ENCODE data around the gene ATP6AP1.
"Not testable (repeated sequence)": the region's sequence is repeated elsewhere in the genome, so short reads cannot be mapped to it uniquely, and the experiment has no call there.

The ATP6AP1 gene

DNA sequence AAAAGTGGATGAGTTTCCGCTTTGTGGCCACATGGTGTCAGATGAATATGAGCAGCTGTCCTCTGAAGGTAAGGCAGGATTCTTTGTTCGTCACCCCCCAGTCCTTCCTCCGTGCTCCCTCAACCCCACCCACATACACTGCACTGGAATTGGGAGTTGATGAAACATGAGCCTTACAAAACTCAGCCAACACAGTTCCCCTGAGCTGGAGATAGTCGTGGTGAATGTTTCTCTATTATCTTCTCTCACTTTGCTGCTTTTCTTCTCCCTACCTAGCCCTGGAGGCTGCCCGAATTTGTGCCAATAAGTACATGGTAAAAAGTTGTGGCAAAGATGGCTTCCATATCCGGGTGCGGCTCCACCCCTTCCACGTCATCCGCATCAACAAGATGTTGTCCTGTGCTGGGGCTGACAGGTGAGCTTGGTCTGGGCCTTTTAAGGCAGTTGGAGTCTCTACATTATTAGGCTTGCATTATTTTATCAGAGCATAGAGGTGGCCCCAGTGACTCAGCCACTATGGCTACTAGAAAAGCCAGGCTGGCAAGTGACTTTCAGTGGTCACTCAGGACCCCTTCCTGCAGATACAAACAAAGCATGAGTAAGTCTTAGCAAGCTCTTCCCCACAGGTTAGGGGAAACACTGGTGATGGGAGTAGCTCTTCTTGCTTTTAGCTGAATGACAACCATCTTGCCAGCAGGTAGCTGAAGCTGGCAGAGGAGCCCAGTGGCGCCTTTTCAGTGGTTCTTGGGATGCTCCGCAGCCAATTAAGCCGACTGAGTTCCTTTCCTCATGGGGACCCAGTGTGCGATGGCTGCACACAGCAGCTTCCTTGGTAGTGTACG, 28.7 kb upstream of the ATP6AP1 start:
- no peak for DNase-seq (ENCODE audit: low read depth in 2 of 2)

GRCh38 chrX:154400369-154400817, 28.1 kb upstream of the ATP6AP1 start:
- DNase-seq (ENCODE audit: low read depth in 2 of 2): not testable (repeated sequence)

DNA sequence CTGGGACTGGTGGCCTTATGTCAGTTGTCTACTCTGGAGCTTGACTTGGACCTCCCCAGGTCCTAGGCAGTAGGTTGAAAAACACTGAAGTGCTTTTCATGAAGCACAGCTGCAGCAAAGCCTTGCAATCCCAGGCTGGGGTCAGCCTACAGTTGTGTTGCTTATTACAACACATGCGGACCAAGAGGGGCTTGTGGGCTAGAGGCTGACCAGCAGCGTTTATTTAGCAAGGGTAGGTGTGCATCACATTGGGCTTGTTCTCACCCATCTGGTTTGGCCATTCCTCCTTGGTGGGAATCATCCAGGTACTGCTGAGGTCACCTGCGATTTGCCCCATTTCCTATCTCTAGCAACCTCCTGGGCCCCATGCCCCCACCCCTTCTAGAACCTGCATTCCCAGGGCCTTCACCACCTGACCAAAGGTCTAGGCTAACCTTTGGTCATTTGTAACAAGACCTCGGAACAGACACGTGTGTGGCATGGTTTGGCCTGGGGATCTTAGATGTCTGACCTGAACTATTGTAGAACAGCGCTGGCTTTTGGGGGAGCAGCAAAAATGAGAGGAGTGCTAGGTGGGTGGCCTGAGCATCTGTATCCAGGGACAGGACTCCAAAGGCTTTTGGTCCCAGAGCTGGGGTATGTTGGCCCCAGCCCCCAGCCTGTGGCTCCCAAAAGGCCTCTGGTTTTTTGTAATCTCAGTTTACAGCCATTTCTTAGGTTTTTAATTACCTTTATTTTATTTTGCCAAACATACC, 27.3 kb upstream of the ATP6AP1 start:
- DNase-seq (ENCODE audit: low read depth in 2 of 2): no peak

- no peak for DNase-seq (ENCODE audit: low read depth in 2 of 2)
Measured at GRCh38 chrX:154401918-154402621, 26.4 kb upstream of the ATP6AP1 start.

DNA sequence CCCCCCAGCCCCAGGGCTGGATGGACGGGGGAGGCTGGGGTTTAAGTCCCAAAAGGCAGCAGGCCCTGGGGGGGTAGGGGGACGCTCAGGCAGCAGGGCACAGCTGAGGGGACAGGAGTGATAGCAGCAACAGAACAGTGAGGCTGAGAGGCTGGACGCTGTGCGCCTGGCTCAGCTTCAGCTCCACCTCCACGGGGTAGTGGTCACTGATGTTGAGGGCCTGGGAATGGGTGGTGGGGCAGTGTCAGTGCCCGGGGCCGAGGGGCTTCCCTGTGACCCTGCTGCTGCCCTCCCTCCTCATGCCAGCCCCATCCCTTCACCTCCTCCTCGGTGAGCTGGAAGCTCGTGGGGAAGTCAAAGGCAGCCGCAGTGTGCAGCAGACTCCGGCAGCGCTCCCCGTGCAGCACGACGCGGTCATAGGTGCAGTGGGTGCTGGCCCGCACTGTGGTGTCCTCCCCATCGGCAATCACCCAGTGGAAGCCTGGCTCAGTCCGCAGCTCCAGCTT, 25.8 kb upstream of the ATP6AP1 start:
- no peak for DNase-seq (ENCODE audit: low read depth in 2 of 2)

DNA sequence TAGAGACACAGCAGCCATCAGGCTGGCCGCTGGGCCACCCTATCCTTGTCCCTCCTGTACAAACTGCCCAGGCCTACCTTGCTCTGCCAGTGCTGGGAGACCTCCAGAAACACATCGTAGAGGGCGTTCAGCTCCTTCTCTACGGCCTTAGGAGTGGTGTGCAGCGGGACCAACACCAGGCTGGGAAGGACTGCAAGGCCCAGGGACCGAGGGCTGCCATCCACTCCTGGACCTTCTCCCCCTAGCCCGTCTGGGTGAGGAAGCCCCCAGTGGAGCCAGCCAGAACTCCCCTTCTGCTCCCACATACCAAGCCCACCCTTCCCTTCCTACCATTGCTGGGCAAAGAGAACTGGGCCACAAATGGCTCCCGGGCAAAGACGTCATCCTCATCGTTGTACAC, 25.3 kb upstream of the ATP6AP1 start:
- DNase-seq (ENCODE audit: low read depth in 2 of 2): no peak

DNA sequence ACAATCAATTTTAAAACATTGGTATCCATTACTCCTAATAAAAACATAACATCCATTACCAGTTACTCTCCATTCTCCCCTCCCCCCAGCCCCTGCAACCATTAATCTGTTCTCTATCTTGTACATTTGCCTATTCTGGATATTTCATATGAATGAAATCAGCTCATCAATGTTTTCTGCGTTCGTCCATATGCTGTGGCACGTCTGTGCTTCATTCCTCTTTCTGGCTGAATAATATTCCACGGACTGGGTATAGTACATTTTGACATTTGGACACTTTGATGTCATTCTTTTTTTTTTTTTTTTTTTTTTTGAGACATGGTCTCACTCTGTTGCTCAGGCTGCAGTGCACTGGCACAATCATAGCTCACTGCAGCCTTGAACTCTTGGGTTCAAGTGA, 24.6 kb upstream of the ATP6AP1 start:
- DNase-seq (ENCODE audit: low read depth in 2 of 2): no peak

DNA sequence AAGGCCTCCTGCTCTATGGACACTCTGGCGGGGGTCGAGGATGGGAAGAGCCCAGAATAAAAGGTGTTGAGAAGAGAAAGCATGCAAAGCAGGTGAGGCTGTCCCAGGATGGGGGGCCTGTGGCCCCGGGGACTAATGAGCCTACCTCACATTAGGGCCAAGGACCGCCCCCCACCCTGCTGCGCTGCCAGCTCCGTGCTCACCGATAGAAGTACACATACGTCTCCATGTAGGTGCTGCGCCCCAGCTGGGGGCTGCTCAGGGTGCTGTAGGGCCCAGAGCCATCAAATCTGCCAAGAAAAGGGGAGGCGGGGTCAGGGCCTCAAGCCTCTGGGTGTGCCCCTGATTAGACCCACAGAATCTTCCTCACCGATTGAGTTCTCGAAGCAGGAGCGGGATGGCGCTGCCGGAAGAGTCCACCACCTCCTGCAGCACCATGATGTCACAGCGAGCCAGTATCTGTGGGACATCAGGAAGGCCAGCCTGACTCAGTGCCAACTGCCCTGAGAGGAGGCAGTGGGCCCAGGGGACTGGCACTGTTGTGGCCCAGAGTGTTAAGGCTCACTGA, 23.8 kb upstream of the ATP6AP1 start:
- DNase-seq (ENCODE audit: low read depth in 2 of 2): no peak

GRCh38 chrX:154408659-154409221, 19.7 kb upstream of the ATP6AP1 start:
- no peak for DNase-seq (ENCODE audit: low read depth in 2 of 2)

- DNase-seq (ENCODE audit: low read depth in 2 of 2): no peak
Measured at GRCh38 chrX:154409222-154409871, 19.1 kb upstream of the ATP6AP1 start, which contains the start of gene DNASE1L1. TSS of gene DNASE1L1 (minus strand) at chrX:154409254. CDS start at chrX:154405568, 3,686 bp downstream.

GRCh38 chrX:154411981-154412340, 16.5 kb upstream of the ATP6AP1 start:
- peak in 1 of 2 donors; percentile 57 for DNase-seq (ENCODE audit: low read depth in 2 of 2)

GRCh38 chrX:154412468-154412867, 16.0 kb upstream of the ATP6AP1 start:
- DNase-seq (ENCODE audit: low read depth in 2 of 2): no peak

GRCh38 chrX:154413142-154413541, 15.3 kb upstream of the ATP6AP1 start:
- no peak for DNase-seq (ENCODE audit: low read depth in 2 of 2)

DNA sequence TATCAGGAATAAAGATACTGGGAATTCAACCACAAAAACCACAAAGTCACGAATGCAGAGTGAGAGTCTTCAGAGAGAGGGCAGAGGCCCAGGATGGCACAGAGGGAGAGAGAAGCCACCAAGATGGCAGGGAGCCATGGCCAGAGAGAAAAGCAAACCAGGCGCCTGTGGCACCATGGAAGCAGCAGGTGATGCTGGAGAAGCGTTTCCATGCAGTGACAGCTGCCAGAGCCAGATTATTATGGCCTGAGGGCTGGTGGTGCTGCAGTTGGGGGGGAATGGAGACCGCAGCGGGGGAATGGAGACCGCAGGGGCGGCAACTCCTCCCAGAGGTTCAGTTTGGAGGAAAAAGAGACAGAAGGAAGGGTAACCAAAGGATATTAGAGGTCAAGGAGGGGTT, 11.3 kb upstream of the ATP6AP1 start:
- DNase-seq (ENCODE audit: low read depth in 2 of 2): no peak

GRCh38 chrX:154419189-154419588, 9.3 kb upstream of the ATP6AP1 start:
- no peak for DNase-seq (ENCODE audit: low read depth in 2 of 2)

DNA sequence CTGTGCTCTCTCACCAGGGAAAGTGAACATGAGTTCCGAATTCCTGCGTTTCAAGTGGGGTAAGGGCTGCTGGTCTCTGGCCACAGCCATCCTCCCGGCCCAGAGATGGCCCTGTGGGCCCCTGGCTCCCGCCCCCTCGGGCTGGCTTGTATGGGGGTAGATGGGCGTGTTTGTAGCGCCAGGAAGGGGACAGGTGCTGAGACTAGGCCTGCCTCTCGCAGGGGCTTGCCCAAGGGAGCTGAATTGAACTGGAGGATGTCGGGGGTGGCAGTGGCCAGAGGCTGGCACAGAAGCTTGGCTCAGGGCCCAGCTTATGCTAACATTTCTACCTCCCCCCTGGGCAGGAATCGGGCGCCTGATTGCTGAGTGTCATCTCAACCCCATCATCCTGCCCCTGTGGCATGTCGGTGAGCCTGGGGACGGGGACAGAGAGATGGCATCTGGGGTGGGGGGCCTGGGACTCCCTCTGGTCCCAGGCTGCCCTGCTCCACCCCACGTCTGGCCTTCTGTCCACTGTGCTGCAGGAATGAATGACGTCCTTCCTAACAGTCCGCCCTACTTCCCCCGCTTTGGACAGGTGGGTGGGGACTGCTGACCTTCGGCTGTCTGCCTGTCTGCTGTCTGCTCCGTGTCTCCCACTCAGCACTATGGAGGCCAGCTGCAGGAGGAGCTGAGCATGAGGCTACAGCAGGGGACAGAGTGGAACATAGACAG, 8.6 kb upstream of the ATP6AP1 start:
- no peak for DNase-seq (ENCODE audit: low read depth in 2 of 2)

DNA sequence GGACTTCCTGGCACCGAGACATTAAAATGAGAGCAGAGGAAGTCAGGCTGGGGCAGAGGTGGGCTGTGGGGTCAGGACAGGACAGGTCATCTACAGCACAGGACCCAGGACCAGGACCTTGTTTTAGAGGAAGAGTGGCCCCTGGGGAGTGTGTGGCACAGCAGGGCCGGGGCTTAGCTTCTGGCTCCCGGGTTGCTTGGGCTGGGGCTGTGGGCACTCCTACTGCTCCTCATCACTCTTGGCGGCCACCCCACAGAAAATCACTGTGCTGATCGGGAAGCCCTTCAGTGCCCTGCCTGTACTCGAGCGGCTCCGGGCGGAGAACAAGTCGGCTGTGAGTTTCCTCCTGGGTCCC, 8.1 kb upstream of the ATP6AP1 start:
- DNase-seq (ENCODE audit: low read depth in 2 of 2): no peak

- DNase-seq (ENCODE audit: low read depth in 2 of 2): no peak
Measured at GRCh38 chrX:154426916-154427770, 1.3 kb upstream of the ATP6AP1 start.

DNA sequence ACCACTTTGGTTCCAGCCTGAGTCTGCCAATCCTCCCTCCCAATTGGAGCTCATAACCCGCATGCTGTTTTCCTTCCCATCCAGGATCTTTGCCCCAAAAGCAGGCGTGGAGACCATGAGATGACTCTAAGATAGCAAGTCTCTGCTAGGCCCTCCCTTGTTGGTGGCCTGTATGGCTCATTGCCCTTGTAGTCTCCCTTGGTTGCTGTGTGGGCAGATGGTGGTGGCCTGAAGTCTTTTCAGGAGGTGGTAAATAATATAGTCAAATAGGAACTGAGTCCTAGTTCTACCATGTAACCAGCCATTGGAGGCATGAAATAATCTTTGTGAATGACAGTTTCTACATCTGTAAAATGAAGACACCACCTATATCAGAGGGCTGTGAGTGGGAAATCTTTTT, 1.2 kb downstream of the ATP6AP1 start:
- no peak for DNase-seq (ENCODE audit: low read depth in 2 of 2)
